ENCODE measurements around the gene GBF1. TPM values are rescaled to one million over a fixed set of nuclear protein-coding genes. Genes with fewer than 3 reads are reported as not detected.

Gene GBF1
- total RNA-seq, 1 donor from 2014 or later = 59.9 TPM

DNA sequence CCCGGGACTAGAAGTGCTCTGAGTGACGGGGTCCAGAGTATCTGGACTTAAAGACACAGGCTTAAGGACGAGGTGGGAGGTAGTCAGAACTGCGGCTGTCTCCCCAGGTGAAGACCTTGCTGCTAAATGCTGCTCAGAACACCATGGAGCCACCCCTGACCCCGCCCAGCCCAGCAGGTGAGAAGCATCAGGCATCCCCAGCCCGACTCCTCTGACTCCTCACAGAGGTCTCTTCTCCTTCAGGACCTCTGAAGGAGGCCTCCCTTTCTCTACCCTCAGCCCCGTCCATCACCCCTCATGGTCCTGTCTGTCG, 156.0 kb downstream of the GBF1 start:
- Mint-ChIP-seq H3K36me3 (ENCODE audit: unreplicated experiment) (peaks cover 4% of the 10 kb centered on the region), H3K4me1 (ENCODE audit: unreplicated experiment) (peaks cover 23% of the 10 kb centered on the region), H3K9me3 (ENCODE audit: unreplicated experiment) (no peaks in the 10 kb centered on the region), H3K27ac (ENCODE audit: unreplicated experiment) (no peak overlapping the region), H3K4me3 (ENCODE audit: unreplicated experiment) (no peak overlapping the region), H3K27me3 (ENCODE audit: unreplicated experiment) (no peaks in the 10 kb centered on the region)
- TF ChIP-seq, protein P1, sequence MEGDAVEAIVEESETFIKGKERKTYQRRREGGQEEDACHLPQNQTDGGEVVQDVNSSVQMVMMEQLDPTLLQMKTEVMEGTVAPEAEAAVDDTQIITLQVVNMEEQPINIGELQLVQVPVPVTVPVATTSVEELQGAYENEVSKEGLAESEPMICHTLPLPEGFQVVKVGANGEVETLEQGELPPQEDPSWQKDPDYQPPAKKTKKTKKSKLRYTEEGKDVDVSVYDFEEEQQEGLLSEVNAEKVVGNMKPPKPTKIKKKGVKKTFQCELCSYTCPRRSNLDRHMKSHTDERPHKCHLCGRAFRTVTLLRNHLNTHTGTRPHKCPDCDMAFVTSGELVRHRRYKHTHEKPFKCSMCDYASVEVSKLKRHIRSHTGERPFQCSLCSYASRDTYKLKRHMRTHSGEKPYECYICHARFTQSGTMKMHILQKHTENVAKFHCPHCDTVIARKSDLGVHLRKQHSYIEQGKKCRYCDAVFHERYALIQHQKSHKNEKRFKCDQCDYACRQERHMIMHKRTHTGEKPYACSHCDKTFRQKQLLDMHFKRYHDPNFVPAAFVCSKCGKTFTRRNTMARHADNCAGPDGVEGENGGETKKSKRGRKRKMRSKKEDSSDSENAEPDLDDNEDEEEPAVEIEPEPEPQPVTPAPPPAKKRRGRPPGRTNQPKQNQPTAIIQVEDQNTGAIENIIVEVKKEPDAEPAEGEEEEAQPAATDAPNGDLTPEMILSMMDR (IDR thresholded peaks at IDR 0.05) = no peak
- DNase-seq (ENCODE audit: extremely low spot score, unreplicated experiment) = no peak

DNA sequence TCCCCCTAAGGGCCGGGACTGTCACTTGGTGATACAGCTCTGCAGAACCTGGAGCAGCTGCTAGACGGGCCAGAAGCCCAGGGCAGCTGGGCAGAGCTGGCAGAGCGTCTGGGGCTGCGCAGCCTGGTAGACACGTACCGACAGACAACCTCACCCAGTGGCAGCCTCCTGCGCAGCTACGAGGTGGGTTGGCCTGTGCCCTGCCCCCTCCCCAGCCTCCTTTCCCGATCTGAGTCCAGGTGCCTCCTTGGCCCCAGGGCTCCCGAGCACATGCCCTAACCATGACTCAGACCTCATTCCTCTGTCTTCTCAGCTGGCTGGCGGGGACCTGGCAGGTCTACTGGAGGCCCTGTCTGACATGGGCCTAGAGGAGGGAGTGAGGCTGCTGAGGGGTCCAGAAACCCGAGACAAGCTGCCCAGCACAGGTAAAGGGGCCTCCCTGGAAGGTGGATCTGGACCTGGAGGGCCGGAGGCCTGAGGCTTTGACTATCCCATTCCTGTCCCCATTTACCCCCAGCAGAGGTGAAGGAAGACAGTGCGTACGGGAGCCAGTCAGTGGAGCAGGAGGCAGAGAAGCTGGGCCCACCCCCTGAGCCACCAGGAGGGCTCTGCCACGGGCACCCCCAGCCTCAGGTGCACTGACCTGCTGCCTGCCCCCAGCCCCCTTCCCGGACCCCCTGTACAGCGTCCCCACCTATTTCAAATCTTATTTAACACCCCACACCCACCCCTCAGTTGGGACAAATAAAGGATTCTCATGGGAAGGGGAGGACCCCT, 156.6 kb downstream of the GBF1 start:
- peaks cover 16% of the 10 kb centered on the region for H3K4me1 Mint-ChIP-seq (ENCODE audit: unreplicated experiment)
- DNase-seq (ENCODE audit: extremely low spot score, unreplicated experiment) = no peak
- no peak overlapping the region for H3K4me3 Mint-ChIP-seq (ENCODE audit: unreplicated experiment)
- peaks cover 3% of the 10 kb centered on the region for H3K27me3 Mint-ChIP-seq (ENCODE audit: unreplicated experiment)
- TF ChIP-seq, protein P1 (IDR thresholded peaks at IDR 0.05) = no peak
- H3K9me3 Mint-ChIP-seq (ENCODE audit: unreplicated experiment) = no peaks in the 10 kb centered on the region
- H3K36me3 Mint-ChIP-seq (ENCODE audit: unreplicated experiment) = peaks cover 4% of the 10 kb centered on the region
- H3K27ac Mint-ChIP-seq (ENCODE audit: unreplicated experiment) = no peak overlapping the region

DNA sequence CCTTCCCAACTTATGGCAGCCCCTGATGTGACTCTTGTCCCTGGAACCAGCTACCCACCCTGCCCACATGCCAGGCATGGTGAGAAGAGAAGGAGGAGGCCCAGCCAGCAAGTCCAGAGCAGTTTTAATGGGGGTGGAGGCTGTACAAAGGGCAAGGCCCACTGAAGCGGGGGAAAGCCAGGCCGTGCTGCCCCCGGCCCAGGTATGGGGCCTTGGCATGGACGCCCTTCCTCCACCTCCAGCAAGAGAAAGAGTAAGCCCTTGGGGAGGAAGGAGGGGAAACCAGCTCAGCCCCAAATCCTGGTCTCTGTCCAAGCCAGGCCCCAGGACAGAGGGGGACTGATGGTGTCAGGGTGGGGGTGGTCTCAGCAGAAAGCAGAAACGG, 157.2 kb downstream of the GBF1 start:
- TF ChIP-seq, protein P1 (IDR thresholded peaks at IDR 0.05) = no peak
- H3K27ac Mint-ChIP-seq (ENCODE audit: unreplicated experiment) = no peak overlapping the region
- peaks cover 14% of the 10 kb centered on the region for H3K4me1 Mint-ChIP-seq (ENCODE audit: unreplicated experiment)
- H3K4me3 Mint-ChIP-seq (ENCODE audit: unreplicated experiment) = no peak overlapping the region
- peaks cover 4% of the 10 kb centered on the region for H3K36me3 Mint-ChIP-seq (ENCODE audit: unreplicated experiment)
- DNase-seq (ENCODE audit: extremely low spot score, unreplicated experiment) = no peak
- peaks cover 3% of the 10 kb centered on the region for H3K27me3 Mint-ChIP-seq (ENCODE audit: unreplicated experiment)
- H3K9me3 Mint-ChIP-seq (ENCODE audit: unreplicated experiment) = no peaks in the 10 kb centered on the region

DNA sequence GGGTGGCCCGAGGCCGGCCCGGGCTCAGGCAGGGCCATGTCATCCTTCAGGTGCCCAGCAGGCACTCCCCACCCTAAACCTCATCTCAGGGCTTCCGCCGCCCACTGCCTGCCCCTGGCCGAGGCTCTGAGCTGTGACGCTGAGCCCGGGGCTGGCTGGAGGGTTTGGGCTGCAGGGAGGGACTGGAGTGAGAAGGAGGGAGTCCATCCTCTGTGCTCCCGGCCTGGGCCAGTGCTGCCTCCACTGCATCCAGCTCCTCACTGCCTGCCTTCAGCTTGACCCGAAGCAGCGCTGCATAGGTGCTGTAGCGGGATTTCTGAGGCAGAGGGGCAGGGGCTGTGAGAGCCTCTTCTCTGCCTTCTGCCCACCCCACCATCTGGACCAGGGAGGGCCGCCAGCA, 157.8 kb downstream of the GBF1 start:
- peaks cover 4% of the 10 kb centered on the region for H3K36me3 Mint-ChIP-seq (ENCODE audit: unreplicated experiment)
- TF ChIP-seq, protein P1 (IDR thresholded peaks at IDR 0.05) = no peak
- no peak for DNase-seq (ENCODE audit: extremely low spot score, unreplicated experiment)
- H3K27me3 Mint-ChIP-seq (ENCODE audit: unreplicated experiment) = peaks cover 6% of the 10 kb centered on the region
- no peaks in the 10 kb centered on the region for H3K9me3 Mint-ChIP-seq (ENCODE audit: unreplicated experiment)
- peaks cover 13% of the 10 kb centered on the region for H3K4me1 Mint-ChIP-seq (ENCODE audit: unreplicated experiment)
- no peak overlapping the region for H3K4me3 Mint-ChIP-seq (ENCODE audit: unreplicated experiment)
- H3K27ac Mint-ChIP-seq (ENCODE audit: unreplicated experiment) = no peak overlapping the region

DNA sequence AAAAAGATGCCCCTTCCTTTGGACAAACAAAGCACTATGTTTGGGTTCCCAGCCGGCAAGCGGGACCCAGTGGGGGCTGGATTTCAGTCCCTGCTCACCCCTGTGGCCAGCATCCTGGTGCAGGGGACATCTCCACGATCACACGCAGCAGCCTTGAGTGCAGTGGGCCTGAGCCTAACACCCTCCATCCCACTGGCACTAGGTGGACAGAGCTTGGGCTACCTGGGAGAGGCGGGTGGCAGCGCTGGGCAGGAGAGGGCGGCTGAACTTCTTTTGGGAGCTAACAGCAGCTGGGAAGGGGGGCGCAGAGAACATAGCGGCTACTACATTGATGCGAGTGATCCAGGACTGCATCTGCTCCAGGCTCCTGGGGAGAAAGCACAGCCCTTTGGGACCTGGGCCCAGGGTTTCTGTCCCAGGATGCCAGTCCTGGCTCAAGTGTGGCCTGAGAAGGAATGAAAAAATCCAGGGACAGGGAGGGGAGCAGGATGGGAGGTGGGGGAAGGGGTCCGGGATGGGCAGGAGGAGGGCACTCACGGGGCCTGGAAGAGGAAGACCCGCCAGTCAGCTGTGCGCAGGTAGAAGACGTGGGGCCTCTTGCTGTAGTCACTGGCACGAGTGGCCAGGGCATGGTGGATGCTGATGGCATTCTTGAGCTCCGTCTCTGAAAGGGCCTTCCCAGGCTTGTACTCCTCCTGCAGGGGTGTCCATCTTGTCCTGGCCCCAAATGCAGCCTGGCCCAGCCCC, 159.2 kb downstream of the GBF1 start:
- H3K4me1 Mint-ChIP-seq (ENCODE audit: unreplicated experiment) = peaks cover 11% of the 10 kb centered on the region
- peaks cover 12% of the 10 kb centered on the region for H3K27me3 Mint-ChIP-seq (ENCODE audit: unreplicated experiment)
- no peaks in the 10 kb centered on the region for H3K9me3 Mint-ChIP-seq (ENCODE audit: unreplicated experiment)
- H3K27ac Mint-ChIP-seq (ENCODE audit: unreplicated experiment) = no peak overlapping the region
- peaks cover 3% of the 10 kb centered on the region for H3K36me3 Mint-ChIP-seq (ENCODE audit: unreplicated experiment)
- H3K4me3 Mint-ChIP-seq (ENCODE audit: unreplicated experiment) = no peak overlapping the region
- TF ChIP-seq, protein P1 (IDR thresholded peaks at IDR 0.05) = no peak
- DNase-seq (ENCODE audit: extremely low spot score, unreplicated experiment) = no peak

Data from osteocyte (in vitro differentiated cells).